Heart left ventricle (tissue), 16 donors: Measurements from ENCODE around the gene ERN1. TPM values are rescaled to one million over a fixed set of nuclear protein-coding genes. Genes with fewer than 3 reads are reported as not detected.

Experiments used
- ATAC-seq, 4 donors: fragments of 200-7000 bp; cut with Tn5 transposase; one replicate each; pipeline ENCODE4 v1.9.1; 2020 to 2022; ENCODE audit warnings: moderate library complexity in 4 of 4, mild to moderate bottlenecking in 3 of 4, moderate number of reproducible peaks in 1 of 4
- DNase-seq, 5 donors: peaks; one replicate each; pipeline ENCODE4 v3.0.0-alpha.2; 2020
- H3K27ac ChIP-seq, 12 donors: fragments of 200-600 bp; sonication (generic) in 4 of 12; one replicate each; pipeline versions ENCODE4 v1.5.0 to v1.8.0; 2016 to 2022; ENCODE audit warnings: mild to moderate bottlenecking in 2 of 12
- H3K27me3 ChIP-seq, 9 donors: fragments of 200-600 bp; sonication (generic) in 2 of 9; one replicate each; pipeline versions ENCODE4 v1.5.1 to v1.8.0; 2016 to 2022; ENCODE audit warnings: mild to moderate bottlenecking in 3 of 9
- H3K36me3 ChIP-seq, 9 donors: fragments of 200-600 bp; sonication (generic) in 2 of 9; one replicate each; pipeline versions ENCODE4 v1.5.0 to v1.8.0; 2018 to 2022; ENCODE audit warnings: mild to moderate bottlenecking in 2 of 9
- H3K4me1 ChIP-seq, 12 donors: fragments of 200-600 bp; sonication (generic) in 4 of 12; one replicate each; pipeline versions ENCODE4 v1.5.0 to v1.8.0; 2016 to 2022; ENCODE audit warnings: mild to moderate bottlenecking in 3 of 12
- H3K4me3 ChIP-seq, 12 donors: fragments of 200-600 bp; sonication (generic) in 4 of 12; one replicate each; pipeline versions ENCODE4 v1.5.0 to v1.8.0; 2017 to 2022; ENCODE audit warnings: mild to moderate bottlenecking in 9 of 12, moderate library complexity in 4 of 12
- H3K9me3 ChIP-seq, 12 donors: fragments of 200-600 bp; sonication (generic) in 4 of 12; one replicate each; pipeline versions ENCODE4 v1.5.0 to v1.8.0; 2016 to 2022; ENCODE audit warnings: mild to moderate bottlenecking in 1 of 12
- POLR2A ChIP-seq, 2 donors: fragments of 450-650 bp; IDR thresholded peaks; one replicate each; pipeline ENCODE4 v1.6.1; 2017; ENCODE audit warnings: antibody characterized with exemption in 2 of 2, mild to moderate bottlenecking in 2 of 2, moderate library complexity in 2 of 2
- WGBS, 4 donors: extraction: QIAGEN DNeasy Blood & Tissue Kit in 2 of 4; methylation state at CpG; one replicate each; pipeline versions ENCODE4 v1.1.5 to v1.1.7; 2013 to 2018; 5-methylcytosine and 5-hydroxymethylcytosine counted together
- intact Hi-C, 10 donors: fragments of 100-400 bp; cut with DNase I; formaldehyde crosslinking; loops; one replicate each; pipeline versions ENCODE4 v1.11.1 to v1.14.2; 2022
- polyA plus RNA-seq, 2 donors: library from polyadenylated mRNA; stranded (reverse); fragments of 200-250 nt; gene quantifications; one replicate each; pipeline ENCODE4 v1.2.3, GENCODE V29; 2013
- total RNA-seq, 9 donors: library from RNA; depleted of rRNA in 2 of 9; stranded (reverse); fragments of >200 nt in 2 of 9; fragmentation: NEBNext Ultra II Directional in 3 of 9; extraction: Animal tissue kit (Norgen Biotek cat#: 25700) in 3 of 9; gene quantifications; one replicate each; pipeline versions ENCODE4 v1.1.0 to v1.2.4, GENCODE V29; 2016 to 2023
- TF ChIP-seq, protein P1 (sequence below), 12 donors: fragments of 200-600 bp; sonication (generic) in 4 of 12; IDR thresholded peaks; one replicate each; pipeline versions ENCODE4 v1.5.0 to v1.8.0; 2018 to 2022; ENCODE audit warnings: antibody characterized with exemption in 12 of 12, mild to moderate bottlenecking in 5 of 12
- donor health status: ischemic (EF 13 %, LVEDD 7.1; RV severe dilation, severe dysfunction).
- donor health status: healthy with polysubstance abuse.
- donor health status: DM: no; HTN: yes; CAD: no.
- donor health status: DM: no; HTN: no; CAD: no.
- donor health status: ischemic (EF 25% LVEDD 6.9; RV normal size, moderate dysfunction).
- donor health status: ischemic (EF 25% LVEDD 5.7; RV mildly dilated, moderate dysfunction).
- donor health status: healthy.
- donor health status: DM: yes; HTN: yes; CAD: no.
- donor health status: ischemic (EF 35%, LVEDD 5.7; RV mildly dilated, moderate dysfunction).
- donor health status: nonischemic (EF 11% LVEDD 7.7; RV severe dilation, severe dysfunction).
- donor health status: DM: yes; HTN: yes; CAD: no.
- donor health status: PGD.
- donor health status: ischemic (EF 29% LVEDD 5.4; RV normal size, mild dysfunction).
- donor health status: nonischemic (EF 23%, LVEDD 6.1; RV moderate dilation, normal function).

ERN1 gene
- total and polyA plus RNA-seq, 11 donors: 1.5 to 18.7 (median 7.4) TPM

DNA sequence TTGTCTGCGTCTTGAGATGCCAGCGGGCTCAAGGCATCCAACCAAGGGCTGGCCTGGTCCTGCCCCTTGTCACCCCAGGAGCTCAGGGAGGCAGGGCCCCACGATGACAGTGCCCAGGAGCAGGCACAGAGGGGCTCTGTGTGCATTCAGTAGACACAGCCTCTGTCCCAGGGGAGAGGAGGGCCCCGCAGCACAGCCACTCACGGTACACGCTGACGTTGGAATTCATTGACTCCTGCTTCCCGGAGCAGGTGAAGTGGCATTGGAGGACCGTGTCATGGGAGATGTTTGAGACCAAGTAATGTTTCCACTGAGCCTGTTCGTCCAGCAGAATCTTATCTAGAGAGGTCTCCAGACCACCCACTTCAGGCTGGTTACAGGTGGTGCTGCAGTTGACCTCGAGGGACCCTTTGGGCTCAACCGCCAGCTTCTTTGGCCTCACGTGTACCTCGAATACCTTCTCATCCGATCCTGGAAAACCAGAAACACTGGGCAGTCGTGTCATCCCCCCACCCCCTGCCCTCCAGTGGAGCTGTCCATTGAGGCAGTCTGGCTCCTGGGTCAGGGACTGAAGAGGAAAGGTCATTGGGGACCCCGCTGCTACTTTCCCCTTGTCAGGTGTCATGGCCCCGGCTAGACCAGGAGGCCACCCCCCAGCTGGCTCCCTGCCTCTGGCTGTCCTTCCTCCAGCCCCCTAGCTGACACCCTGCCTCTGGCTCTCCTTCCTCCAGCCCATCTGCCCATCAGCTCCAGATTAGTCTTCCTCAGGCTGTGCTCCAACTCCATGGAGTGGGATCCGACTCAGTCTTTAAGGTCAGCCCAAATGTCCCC, 124.8 kb downstream of the ERN1 start:
- Histone ChIP-seq H3K4me3 (peak overlapping the region in 11 of 12 donors; percentile 22 to 62 (median 51)), H3K9me3 (no peaks in the 10 kb centered on the region), H3K36me3 (peaks cover 0 to 25% (median 10%) of the 10 kb centered on the region in 9 donors), H3K4me1 (peaks cover 8 to 76% (median 46%) of the 10 kb centered on the region in 12 donors), H3K27ac (peak overlapping the region; percentile 60 to 93 (median 82)), H3K27me3 (no peaks in the 10 kb centered on the region)
- 58 to 70% (median 67%) methylated on average over 18 to 19 of the region's 19 CpGs for WGBS, 4 donors
- DNase-seq (no peak), ATAC-seq (no peak)
- intact Hi-C loops: no loop called here
- TF ChIP-seq POLR2A (IDR thresholded peaks at IDR 0.05): no peak
- TF ChIP-seq, protein P1, sequence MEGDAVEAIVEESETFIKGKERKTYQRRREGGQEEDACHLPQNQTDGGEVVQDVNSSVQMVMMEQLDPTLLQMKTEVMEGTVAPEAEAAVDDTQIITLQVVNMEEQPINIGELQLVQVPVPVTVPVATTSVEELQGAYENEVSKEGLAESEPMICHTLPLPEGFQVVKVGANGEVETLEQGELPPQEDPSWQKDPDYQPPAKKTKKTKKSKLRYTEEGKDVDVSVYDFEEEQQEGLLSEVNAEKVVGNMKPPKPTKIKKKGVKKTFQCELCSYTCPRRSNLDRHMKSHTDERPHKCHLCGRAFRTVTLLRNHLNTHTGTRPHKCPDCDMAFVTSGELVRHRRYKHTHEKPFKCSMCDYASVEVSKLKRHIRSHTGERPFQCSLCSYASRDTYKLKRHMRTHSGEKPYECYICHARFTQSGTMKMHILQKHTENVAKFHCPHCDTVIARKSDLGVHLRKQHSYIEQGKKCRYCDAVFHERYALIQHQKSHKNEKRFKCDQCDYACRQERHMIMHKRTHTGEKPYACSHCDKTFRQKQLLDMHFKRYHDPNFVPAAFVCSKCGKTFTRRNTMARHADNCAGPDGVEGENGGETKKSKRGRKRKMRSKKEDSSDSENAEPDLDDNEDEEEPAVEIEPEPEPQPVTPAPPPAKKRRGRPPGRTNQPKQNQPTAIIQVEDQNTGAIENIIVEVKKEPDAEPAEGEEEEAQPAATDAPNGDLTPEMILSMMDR (IDR thresholded peaks at IDR 0.05): no peak

DNA sequence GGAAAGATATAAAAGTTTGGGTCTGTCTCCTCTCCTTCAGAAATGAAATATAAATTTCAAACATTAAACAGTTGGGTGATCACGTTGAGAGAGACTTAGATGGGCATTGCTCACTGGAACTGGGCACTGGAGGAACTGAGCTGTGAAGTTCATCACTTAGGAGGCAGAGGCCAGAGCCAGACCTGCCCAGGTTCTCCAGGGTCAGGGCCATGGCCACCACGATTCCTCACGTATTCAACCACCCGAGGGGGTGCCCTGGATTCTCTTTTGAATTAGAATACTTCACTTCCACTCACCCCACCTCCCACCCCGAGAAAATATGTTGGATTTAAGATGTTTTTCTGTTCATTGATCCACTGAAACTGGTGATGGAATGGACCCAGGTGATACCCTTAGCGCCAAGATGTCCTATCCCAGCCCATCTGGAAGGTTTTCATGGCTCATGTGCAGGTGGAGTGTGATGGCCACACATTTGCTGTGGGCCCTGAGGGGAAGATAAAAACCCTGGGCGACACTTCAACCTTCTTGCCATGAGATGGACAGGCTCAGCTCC, 125.7 kb downstream of the ERN1 start:
- Histone ChIP-seq H3K4me3 (peak overlapping the region in 1 of 12 donors; percentile 51), H3K9me3 (no peaks in the 10 kb centered on the region), H3K27me3 (peaks cover 0 to 6% (median 0%) of the 10 kb centered on the region in 9 donors), H3K36me3 (peaks cover 0 to 25% (median 10%) of the 10 kb centered on the region in 9 donors), H3K27ac (peak overlapping the region in 6 of 12 donors; percentile 27 to 93 (median 88)), H3K4me1 (peaks cover 8 to 70% (median 41%) of the 10 kb centered on the region in 12 donors)
- no peak for DNase-seq
- 90 to 95% (median 93%) methylated on average over 7 of the region's 7 CpGs for WGBS, 4 donors
- intact Hi-C loops: no loop called here
- TF ChIP-seq POLR2A (IDR thresholded peaks at IDR 0.05): no peak
- TF ChIP-seq, protein P1 (IDR thresholded peaks at IDR 0.05): no peak
- ATAC-seq: no peak

DNA sequence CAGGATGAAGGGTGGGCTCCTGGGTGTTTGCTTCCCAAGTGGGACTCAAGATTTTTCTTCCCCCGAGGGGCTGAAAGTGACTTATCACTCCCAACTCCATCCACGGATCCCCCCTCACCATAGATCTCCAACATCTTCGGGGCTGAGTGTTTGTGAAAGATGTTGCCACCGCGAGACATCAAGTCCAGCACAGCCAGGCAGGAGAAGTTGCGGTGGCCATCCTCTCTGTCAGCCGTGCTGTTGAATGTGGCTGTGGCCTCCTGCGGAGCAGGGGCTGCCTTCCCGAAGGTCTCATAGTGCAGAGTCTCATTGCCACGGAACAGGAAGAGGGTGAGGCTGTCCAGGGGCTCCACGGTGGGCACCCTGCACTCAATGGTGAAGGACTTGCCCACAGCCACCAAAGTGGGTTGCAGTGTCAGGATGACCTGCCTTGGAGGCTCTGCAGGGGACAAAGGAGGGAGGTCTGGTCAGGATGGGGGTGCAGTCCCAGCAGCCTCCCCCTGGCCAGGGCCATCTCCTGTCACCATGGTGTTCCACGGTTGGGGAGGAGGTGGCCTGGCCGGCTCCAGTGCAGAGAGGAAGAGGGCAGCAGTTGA, 126.3 kb downstream of the ERN1 start:
- peak overlapping the region in 5 of 12 donors; percentile 79 to 92 (median 86) for H3K27ac ChIP-seq
- ATAC-seq (no peak), DNase-seq (no peak)
- intact Hi-C loops: no loop called here
- peaks cover 0 to 11% (median under 1%) of the 10 kb centered on the region in 9 donors for H3K27me3 ChIP-seq
- H3K36me3 ChIP-seq: peaks cover 0 to 25% (median 10%) of the 10 kb centered on the region in 9 donors
- TF ChIP-seq, protein P1 (IDR thresholded peaks at IDR 0.05): no peak
- no peak for TF ChIP-seq POLR2A (IDR thresholded peaks at IDR 0.05)
- peaks cover 8 to 70% (median 37%) of the 10 kb centered on the region in 12 donors for H3K4me1 ChIP-seq
- 79 to 88% (median 86%) methylated on average over 12 to 13 of the region's 13 CpGs for WGBS, 4 donors
- no peak overlapping the region for H3K4me3 ChIP-seq
- no peaks in the 10 kb centered on the region for H3K9me3 ChIP-seq
